Motor neuron (in vitro differentiated cells): Measurements from ENCODE around the gene EFCAB11. TPM values are rescaled to one million over a fixed set of nuclear protein-coding genes. Genes with fewer than 3 reads are reported as not detected.

Source experiments
- ATAC-seq, 8 experiments: fragments of 200-7000 bp; cut with Tn5 transposase; replicated peaks in 6 of 8; 2 replicates each; pipeline ENCODE4 v1.8.0; 2021; ENCODE audit warnings: mild to moderate bottlenecking in 8 of 8, moderate library complexity in 8 of 8
- H3K27ac ChIP-seq, 2 donors: fragments of 250-450 bp; sonication (Bioruptor Pico); 2 replicates each; pipeline ENCODE4 v1.9.0; 2021; ENCODE audit warnings: antibody characterized with exemption in 2 of 2, mild to moderate bottlenecking in 2 of 2, moderate library complexity in 1 of 2
- H3K4me1 ChIP-seq, 2 donors: fragments of 250-450 bp; sonication (Bioruptor Pico); replicated peaks in 1 of 2; 2 replicates each; pipeline ENCODE4 v1.6.1; 2021; ENCODE audit warnings: antibody characterized with exemption in 2 of 2, mild to moderate bottlenecking in 2 of 2, moderate library complexity in 1 of 2
- H3K4me3 ChIP-seq, 5 donors: fragments of 250-450 bp; sonication (Bioruptor Pico); 2 replicates each; pipeline ENCODE4 v1.9.0; 2021; ENCODE audit warnings: antibody characterized with exemption in 5 of 5, mild to moderate bottlenecking in 5 of 5, moderate library complexity in 4 of 5
- WGBS, 10 experiments: fragments of 450-650 bp; shearing (Covaris generic); methylation state at CpG; one replicate each; pipeline ENCODE4 v1.0.0; 2022; 5-methylcytosine and 5-hydroxymethylcytosine counted together
- in situ Hi-C, 9 experiments: fragments of 400-800 bp; cut with MboI; loops; one replicate each; pipeline ENCODE4 v1.15.0; 2021; ENCODE audit warnings: low sequenced_read_pairs in 9 of 9, low pct_unique_long_range_greater_than_20kb in 2 of 9; ENCODE audit not compliant: unreplicated experiment in 9 of 9
- total RNA-seq, 8 experiments: library from RNA; unstranded; fragments of 300-600 nt; gene quantifications; 2 replicates each; pipeline versions ENCODE4 v1.2.3 to v1.2.4, GENCODE V29; 2022

The EFCAB11 gene
- total RNA-seq, 8 experiments from 2014 or later = 3.5 to 13.2 (median 8.1) TPM

DNA sequence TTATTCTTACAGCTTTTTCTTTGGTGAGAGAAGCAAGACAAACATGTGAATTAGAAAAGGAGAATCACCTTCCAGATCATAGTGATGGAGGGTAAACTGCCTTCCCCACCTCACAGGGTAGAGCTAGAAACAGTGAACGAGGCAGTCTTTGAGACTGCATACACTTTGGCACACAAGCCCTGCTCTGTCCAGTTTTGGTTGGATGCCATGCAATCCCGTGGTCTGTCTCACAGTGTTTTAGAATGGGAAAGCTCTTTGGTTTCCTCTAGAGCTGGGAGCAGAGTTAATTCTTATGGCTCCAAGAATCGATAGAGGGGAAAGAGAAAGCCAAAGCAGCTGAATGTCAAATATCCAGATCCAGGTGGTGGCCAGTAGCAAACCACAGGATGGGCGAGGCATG, 23.1 kb upstream of the EFCAB11 start:
- no peak overlapping the region for H3K4me3 ChIP-seq
- no peak overlapping the region for H3K27ac ChIP-seq
- in situ Hi-C loops = loop anchor here in 3 of 9 experiments (10.0 to 25.0 kb wide), 2 partner anchors 237 to 260 kb away; no protein-coding TSS in a partner anchor
- 88 to 100% (median 100%) methylated on average over 1 to 3 of the region's 4 CpGs; no CpG with 5 or more reads in 1 of the 10 experiments for WGBS, 10 experiments
- no peak for ATAC-seq
- no peaks in the 10 kb centered on the region for H3K4me1 ChIP-seq

- WGBS, 10 experiments = 0 to 80% (median 50%) methylated on average over 1 to 7 of the region's 7 CpGs; no CpG with 5 or more reads in 1 of the 10 experiments
- H3K27ac ChIP-seq = no peak overlapping the region
- in situ Hi-C loops = loop anchor here in 1 of 9 experiments (10.0 kb wide), 1 partner anchor 241 kb away; no protein-coding TSS in a partner anchor
- ATAC-seq = peak; percentile 61 to 97 (median 86)
- no peak overlapping the region for H3K4me3 ChIP-seq
- H3K4me1 ChIP-seq = no peaks in the 10 kb centered on the region
These were observed 18.8 kb upstream of the EFCAB11 start for GRCh38 chr14:89973234-89973823.

DNA sequence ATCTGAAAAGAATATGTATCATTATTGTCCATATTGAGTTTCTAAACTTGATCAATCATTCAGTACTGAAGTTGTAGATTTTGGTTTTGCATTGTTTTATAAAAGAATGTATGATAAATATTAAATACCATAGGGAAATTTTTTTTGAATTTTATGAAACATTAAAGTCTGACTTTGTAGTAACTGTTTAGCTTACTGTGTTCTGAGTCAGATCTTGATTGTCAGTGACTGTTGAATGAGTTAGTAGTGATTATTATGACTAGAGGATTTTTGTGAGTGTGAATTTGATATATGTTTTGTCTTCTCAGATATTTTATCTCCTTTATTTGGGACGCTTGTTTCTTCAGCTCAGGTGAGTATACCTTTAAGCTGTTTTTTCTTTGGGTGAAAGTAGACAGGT, 11.3 kb upstream of the EFCAB11 start:
- WGBS, 10 experiments = 71 to 100% (median 89%) methylated on average over 1 of the region's 1 CpG; no CpG with 5 or more reads in 4 of the 10 experiments
- no peak for ATAC-seq
- Histone ChIP-seq H3K4me1 (no peaks in the 10 kb centered on the region), H3K4me3 (no peak overlapping the region), H3K27ac (no peak overlapping the region)
- in situ Hi-C loops = no loop called here

DNA sequence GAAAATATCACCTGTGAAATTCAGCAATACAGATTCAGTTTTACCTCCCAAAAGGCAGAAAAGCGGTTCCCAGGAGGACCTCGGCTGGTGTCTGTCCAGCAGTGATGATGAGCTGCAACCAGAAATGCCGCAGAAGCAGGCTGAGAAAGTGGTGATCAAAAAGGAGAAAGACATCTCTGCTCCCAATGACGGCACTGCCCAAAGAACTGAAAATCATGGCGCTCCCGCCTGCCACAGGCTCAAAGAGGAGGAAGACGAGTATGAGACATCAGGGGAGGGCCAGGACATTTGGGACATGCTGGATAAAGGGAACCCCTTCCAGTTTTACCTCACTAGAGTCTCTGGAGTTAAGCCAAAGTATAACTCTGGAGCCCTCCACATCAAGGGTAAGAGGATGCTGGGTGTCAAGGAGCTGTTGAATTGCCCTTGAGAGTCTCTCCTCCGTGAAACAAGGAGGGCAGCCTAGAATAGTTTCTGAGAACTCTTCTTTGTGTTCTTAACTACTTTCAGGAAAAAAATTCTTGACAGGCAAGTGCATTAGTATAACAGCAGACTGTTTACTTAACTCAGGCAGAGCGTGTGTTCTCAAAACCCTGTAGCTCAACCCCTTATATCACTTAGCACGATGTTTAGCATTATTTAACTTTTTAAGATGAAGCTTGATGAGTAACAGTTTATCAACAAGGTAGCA, 8.9 kb upstream of the EFCAB11 start:
- in situ Hi-C loops = no loop called here
- 89 to 100% (median 96%) methylated on average over 1 to 7 of the region's 10 CpGs; no CpG with 5 or more reads in 2 of the 10 experiments for WGBS, 10 experiments
- no peak for ATAC-seq
- Histone ChIP-seq H3K4me1 (no peaks in the 10 kb centered on the region), H3K27ac (no peak overlapping the region), H3K4me3 (no peak overlapping the region)

DNA sequence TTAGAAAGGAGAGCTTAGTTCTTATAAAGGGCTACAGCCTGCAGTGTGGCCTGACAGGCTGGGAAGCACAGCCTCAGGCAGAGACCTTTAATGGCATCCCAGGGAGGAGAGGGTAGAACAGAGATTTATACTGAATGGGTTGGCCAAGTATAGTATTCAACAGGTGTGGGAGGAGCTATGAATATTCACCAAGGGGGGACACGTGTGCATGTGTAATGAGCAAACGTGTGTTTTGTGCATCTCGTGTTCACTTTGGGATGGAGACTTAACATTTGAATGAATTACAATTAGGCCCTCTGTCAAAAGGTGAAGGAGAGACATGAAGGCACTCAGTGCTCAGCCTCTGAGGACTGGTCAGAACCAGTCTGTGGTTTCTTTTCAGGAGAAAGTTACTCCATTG, 6.4 kb upstream of the EFCAB11 start:
- H3K27ac ChIP-seq = no peak overlapping the region

DNA sequence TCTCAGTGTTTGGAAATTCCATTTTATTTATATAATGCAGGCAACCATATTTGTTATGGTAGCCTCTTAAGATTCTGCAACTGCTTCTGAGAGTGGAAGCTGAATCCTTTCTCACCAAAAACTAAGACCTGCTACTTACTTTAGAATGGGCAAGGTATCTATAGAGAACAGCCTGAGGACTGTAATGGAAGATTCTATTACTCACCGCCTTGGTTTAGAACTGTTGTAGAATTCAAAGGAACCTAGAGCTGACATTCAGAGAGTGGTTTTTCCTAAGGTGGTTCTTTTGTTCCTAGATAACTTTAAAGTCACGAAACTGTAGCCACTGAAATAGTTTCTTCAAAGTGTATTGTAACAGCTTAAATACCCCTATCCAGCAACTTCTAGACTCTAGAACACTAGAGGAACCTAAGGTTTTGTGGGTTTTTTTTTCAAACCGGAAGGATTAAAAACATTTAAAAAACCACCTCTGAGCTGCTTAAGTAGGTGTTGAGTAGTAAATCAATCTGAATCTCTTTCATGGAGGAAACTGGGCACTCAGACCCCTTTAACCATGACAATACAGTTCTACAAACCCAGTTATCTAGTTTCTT, 5.4 kb upstream of the EFCAB11 start:
- 83 to 100% (median 100%) methylated on average over 1 to 3 of the region's 3 CpGs; no CpG with 5 or more reads in 2 of the 10 experiments for WGBS, 10 experiments
- in situ Hi-C loops = no loop called here

More for the DNA sequence above, 6.4 kb upstream of the EFCAB11 start:
- WGBS, 10 experiments = 37 to 84% (median 70%) methylated on average over 1 to 3 of the region's 3 CpGs; no CpG with 5 or more reads in 5 of the 10 experiments
- in situ Hi-C loops = no loop called here
- no peak for ATAC-seq
- Histone ChIP-seq H3K4me3 (no peak overlapping the region), H3K4me1 (peaks cover 0 to 7% of the 10 kb centered on the region in 2 donors)

GRCh38 chr14:89958966-89959365, 4.4 kb upstream of the EFCAB11 start:
- no peak for ATAC-seq
- in situ Hi-C loops = no loop called here
- Histone ChIP-seq H3K4me1 (peaks cover 0 to 8% of the 10 kb centered on the region in 2 donors), H3K4me3 (no peak overlapping the region), H3K27ac (no peak overlapping the region)
- 20 to 100% (median 100%) methylated on average over 1 of the region's 1 CpG; no CpG with 5 or more reads in 2 of the 10 experiments for WGBS, 10 experiments

More for the DNA sequence above, 5.4 kb upstream of the EFCAB11 start:
- H3K27ac ChIP-seq = no peak overlapping the region
- no peak overlapping the region for H3K4me3 ChIP-seq
- H3K4me1 ChIP-seq = peaks cover 0 to 7% of the 10 kb centered on the region in 2 donors
- ATAC-seq = no peak

DNA sequence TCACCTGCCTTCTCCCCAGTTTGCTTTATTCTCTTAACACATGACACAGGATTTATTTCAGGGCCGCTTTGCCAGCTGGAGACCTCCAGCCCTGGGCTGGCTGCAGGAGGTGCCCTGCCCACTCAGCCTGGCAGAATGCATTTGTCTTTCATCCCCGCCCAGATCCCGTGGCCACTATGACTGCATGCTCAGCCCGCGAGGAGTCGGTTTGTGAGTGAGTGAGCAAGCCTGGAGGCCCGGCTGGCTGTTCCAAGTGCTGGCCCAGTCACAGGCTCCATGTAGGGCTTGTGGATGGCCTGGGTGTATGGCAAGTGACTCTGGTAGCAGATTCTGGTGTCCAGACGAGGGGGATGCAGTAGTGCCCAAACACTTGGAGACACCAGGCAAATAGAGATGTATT, 3.3 kb upstream of the EFCAB11 start:
- 74 to 100% (median 93%) methylated on average over 1 to 5 of the region's 8 CpGs; no CpG with 5 or more reads in 4 of the 10 experiments for WGBS, 10 experiments
- no peak for ATAC-seq
- H3K4me3 ChIP-seq = no peak overlapping the region
- in situ Hi-C loops = no loop called here
- no peak overlapping the region for H3K27ac ChIP-seq
- H3K4me1 ChIP-seq = peaks cover 0 to 10% of the 10 kb centered on the region in 2 donors

- Histone ChIP-seq H3K4me1 (peaks cover 0 to 10% of the 10 kb centered on the region in 2 donors), H3K27ac (no peak overlapping the region), H3K4me3 (peak overlapping the region in 2 of 5 donors; percentile 80 to 84)
- in situ Hi-C loops = no loop called here
- WGBS, 10 experiments = 80 to 100% methylated on average over 1 of the region's 1 CpG; no CpG with 5 or more reads in 8 of the 10 experiments
- no peak for ATAC-seq
These were observed 2.8 kb upstream of the EFCAB11 start for GRCh38 chr14:89957376-89957775.

DNA sequence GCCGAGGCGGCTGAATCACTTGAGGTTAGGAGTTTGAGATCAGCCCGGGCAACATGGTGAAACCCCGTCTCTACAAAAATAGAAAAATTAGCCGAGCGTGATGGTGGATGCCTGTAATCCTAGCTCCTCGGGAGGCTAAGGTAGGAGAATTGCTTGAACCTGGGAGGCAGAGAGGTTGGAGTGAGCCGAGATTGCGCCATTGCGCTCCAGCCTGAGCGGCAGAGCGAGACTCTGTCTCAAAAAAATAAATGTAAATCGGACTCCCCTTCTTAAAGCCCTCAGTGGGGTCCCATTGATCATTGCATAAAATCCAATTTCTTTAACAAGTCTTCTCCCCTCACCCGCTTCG, 2.1 kb upstream of the EFCAB11 start:
- 0 to 80% (median 15%) methylated on average over 1 to 11 of the region's 15 CpGs; no CpG with 5 or more reads in 2 of the 10 experiments for WGBS, 10 experiments
- no peak for ATAC-seq
- Histone ChIP-seq H3K27ac (peak overlapping the region; percentile 68 to 73), H3K4me3 (peak overlapping the region; percentile 65 to 93 (median 80)), H3K4me1 (peaks cover 0 to 10% of the 10 kb centered on the region in 2 donors)
- in situ Hi-C loops = no loop called here

DNA sequence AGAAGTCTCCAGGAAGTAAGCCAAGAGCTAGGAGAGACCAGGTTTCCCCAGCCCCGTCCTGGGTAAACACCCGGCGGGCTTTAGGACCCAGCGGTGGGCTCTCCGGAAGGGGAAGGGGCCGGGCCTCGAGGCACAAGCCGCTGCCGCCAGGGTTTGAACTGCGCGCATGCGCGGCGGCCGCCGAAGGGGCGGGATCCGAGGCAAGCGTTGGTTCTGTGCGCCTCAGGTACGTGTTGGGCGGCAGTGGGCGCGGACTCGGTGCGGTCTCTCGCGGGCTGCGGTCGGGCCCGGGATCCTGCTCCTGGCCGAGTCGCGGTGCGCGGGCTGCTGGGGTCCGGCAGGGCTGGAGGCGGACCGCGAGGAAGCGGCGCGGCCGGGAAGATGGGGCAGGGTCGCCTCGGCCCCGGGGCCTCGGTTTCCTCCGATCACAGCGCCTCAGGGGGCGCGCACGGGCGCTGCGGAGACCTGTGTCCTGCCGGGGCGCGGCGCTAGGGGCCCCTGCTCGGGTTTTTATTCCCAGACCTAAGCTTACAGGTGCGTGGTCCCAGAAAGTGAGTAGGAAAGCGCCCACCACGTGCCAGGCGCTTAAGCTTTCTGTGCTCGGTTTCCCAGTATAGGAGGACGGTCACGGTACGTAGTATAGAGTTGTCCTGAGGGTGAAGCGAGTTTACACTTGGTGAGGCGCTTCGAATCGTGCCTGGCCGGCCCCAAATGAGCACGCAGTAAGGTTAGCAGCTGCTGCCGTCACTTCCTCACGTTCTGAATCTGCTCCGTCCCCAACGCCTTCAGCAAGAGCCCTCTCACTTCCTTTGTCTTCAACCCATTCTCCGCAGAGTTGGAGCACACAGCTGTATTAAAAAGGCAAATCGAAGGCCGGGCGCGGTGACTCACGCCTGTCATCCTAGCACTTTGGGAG, 1.5 kb upstream of the EFCAB11 start, which contains the start of gene TDP1:
Gene TDP1 (plus strand): TSS at position 183 of the 916 bp plus-strand sequence. CDS start 7,188 bp downstream, outside the sequence.
- in situ Hi-C loops = no loop called here
- Histone ChIP-seq H3K4me3 (peak within 1 kb of the TSS; percentile 65 to 93 (median 80)), H3K4me1 (peaks cover 0 to 10% of the 10 kb centered on the region in 2 donors), H3K27ac (peak within 1 kb of the TSS; percentile 68 to 73)
- ATAC-seq = peak; percentile 60 to 85 (median 78)
- WGBS, 10 experiments = 0 to 20% (median 0%) methylated on average over 2 to 27 of the region's 84 CpGs; no CpG with 5 or more reads in 1 of the 10 experiments

DNA sequence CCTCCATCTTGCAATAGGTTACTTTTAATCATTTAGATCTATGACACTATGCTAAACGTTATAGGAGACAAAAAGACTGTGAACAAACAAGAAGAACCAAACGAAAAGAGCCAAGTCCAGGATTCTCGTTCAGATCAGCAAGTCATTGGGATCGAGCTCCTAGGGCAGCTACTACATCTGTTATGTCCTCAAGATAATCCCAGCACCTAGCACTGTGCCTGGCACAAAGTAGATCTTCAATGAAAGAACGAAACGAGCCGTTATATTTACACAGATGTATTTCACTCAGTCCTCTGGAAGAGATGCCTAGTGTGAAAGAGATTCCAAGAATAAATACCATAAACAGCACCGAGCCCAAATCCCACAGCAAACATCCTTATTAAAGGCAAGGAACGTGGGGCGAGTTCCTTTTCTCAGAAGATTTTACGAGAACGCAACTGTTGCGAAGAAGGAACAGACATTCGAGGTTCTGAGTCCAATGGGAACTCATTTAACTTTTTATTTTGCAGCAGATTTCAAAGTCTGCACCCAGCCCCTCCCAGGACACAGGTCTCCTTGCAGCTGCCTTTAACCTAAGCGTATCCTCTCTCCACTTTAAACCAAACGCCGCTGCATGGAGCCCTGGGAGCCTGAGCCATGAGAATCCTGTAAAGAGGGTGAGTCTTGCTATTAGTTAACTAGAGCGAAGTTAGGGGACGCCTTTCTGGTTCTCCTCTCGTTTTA, 653 bp upstream of the EFCAB11 start:
- in situ Hi-C loops = no loop called here
- H3K4me1 ChIP-seq = peaks cover 0 to 10% of the 10 kb centered on the region in 2 donors
- WGBS, 10 experiments = 0 to 72% (median 7%) methylated on average over 5 to 14 of the region's 20 CpGs
- peak in 7 of 8 experiments; percentile 0 to 18 (median 9) for ATAC-seq
- peak overlapping the region; percentile 65 to 93 (median 80) for H3K4me3 ChIP-seq
- H3K27ac ChIP-seq = no peak overlapping the region
